Adipose tissue (tissue), 3 donors: ENCODE data around the gene HUS1. TPM values are rescaled to one million over a fixed set of nuclear protein-coding genes. Genes with fewer than 3 reads are reported as not detected.
"Not testable (repeated sequence)": the region's sequence is repeated elsewhere in the genome, so short reads cannot be mapped to it uniquely, and the experiment has no call there.

ENCODE experiments used
- H3K27ac ChIP-seq: one replicate; pipeline ENCODE4 v1.5.1; 2013; ENCODE audit warnings: low read depth, low read length
- whole genome bisulfite sequencing, 3 donors: extraction: QIAGEN DNeasy Blood & Tissue Kit; methylation state at CpG; one replicate each; pipeline ENCODE4 v1.1.7; 2013; 5-methylcytosine and 5-hydroxymethylcytosine counted together
- polyA plus RNA-seq, 3 donors: library from polyadenylated mRNA; stranded (reverse); fragments of 200-250 nt; gene quantifications; one replicate each; pipeline ENCODE4 v1.2.3, GENCODE V29; 2013
- donor health status: healthy with polysubstance abuse.
- donor health status: Bipolar disorder and iron deficiency.
- donor health status: healthy.

HUS1 gene
- polyA plus RNA-seq, 3 donors, result 9.1 to 12.6 (median 11.4) TPM

DNA sequence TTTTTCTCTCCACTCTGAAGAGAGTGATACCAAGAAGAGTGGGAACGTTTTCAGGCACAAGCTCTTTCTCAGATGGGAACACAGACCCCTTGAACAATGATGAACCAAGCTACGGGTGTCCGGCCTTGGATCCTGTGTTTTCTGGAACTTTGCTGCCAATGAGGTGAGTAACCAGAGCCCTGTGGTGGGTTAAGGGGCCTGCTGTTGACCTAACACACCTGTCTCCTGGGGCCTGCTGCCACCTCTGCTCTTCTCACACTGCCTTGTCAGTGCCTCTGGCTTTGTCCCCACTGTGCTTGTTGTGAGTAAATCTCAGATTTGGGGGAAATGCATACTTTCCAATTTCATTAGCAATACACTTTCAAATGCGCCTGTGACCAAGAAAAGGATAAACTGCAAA lies 29.7 kb downstream of the HUS1 start:
- H3K27ac ChIP-seq, result no peak overlapping the region
- WGBS, 3 donors, result 79 to 84% (median 83%) methylated on average over 4 of the region's 4 CpGs

- 72 to 79% (median 73%) methylated on average over 7 of the region's 7 CpGs for WGBS, 3 donors
- H3K27ac ChIP-seq, result no peak within 1 kb of the TSS
These were observed 31.1 kb downstream of the HUS1 start, which contains the start of gene PKD1L1 for GRCh38 chr7:47948141-47948790. TSS of gene PKD1L1 (minus strand) at chr7:47948466. CDS start at chr7:47948440, 26 bp downstream.

DNA sequence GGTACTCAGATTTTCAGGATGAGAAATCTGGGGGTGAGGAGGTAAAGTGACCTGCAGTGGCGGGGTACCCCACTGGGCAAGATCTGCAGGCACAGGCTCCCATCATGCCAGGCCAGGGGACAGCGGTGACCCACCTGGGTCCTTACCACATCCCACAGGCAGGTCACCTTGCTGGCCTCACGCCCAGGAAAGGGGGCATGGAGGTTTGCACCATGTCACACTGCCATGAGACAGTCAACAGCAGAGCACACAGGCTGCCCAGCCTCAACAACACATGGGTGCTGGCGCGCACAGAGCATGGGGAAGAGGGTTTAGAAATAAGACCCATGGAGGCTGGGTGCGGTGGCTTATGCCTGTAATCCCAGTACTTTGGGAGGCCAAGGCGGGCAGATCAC lies 32.1 kb downstream of the HUS1 start:
- 96 to 97% (median 97%) methylated on average over 7 of the region's 7 CpGs for WGBS, 3 donors
- no peak overlapping the region for H3K27ac ChIP-seq

GRCh38 chr7:47946581-47947354 lies 32.6 kb downstream of the HUS1 start:
- 50 to 78% (median 67%) methylated on average over 7 of the region's 7 CpGs for WGBS, 3 donors
- no peak overlapping the region for H3K27ac ChIP-seq

- 45 to 50% (median 47%) methylated on average over 8 of the region's 8 CpGs for WGBS, 3 donors
- H3K27ac ChIP-seq, result no peak overlapping the region
These were observed 34.0 kb downstream of the HUS1 start for GRCh38 chr7:47945261-47946015.

- 68 to 79% (median 78%) methylated on average over 12 of the region's 12 CpGs for WGBS, 3 donors
- H3K27ac ChIP-seq, result no peak overlapping the region
These were observed 34.7 kb downstream of the HUS1 start for GRCh38 chr7:47944536-47945260.

GRCh38 chr7:47943676-47944474 lies 35.5 kb downstream of the HUS1 start:
- no peak overlapping the region for H3K27ac ChIP-seq
- WGBS, 3 donors, result 80 to 85% (median 83%) methylated on average over 8 of the region's 8 CpGs

GRCh38 chr7:47942651-47943050 lies 36.8 kb downstream of the HUS1 start:
- WGBS, 3 donors, result 72 to 95% (median 83%) methylated on average over 10 of the region's 10 CpGs
- not testable (repeated sequence) for H3K27ac ChIP-seq

DNA sequence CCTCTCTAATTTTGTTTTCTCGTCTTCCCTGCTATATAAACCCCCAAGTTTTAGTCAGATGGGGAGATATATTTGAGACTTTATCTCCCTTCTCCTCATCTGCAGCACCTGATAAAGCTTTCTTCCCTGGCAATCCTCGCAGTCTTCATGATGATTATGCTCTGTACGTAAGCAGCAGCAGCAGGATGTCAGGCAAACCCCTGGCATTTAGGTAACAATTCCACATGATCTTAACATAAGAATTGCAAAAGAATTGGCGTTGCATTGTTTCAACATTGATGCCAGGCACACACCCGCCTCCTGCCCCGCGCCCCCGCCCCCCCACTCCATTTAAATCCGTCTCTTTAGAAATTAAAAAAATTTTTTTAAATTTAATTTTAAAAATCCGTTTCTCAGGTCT lies 37.3 kb downstream of the HUS1 start:
- WGBS, 3 donors, result 62 to 84% (median 66%) methylated on average over 10 of the region's 10 CpGs

GRCh38 chr7:47941136-47941844 lies 38.1 kb downstream of the HUS1 start:
- 46 to 77% (median 55%) methylated on average over 9 of the region's 9 CpGs for WGBS, 3 donors
- H3K27ac ChIP-seq, result no peak overlapping the region

More for the DNA sequence above, 37.3 kb downstream of the HUS1 start:
- no peak overlapping the region for H3K27ac ChIP-seq

- WGBS, 3 donors, result 69 to 74% (median 70%) methylated on average over 14 of the region's 14 CpGs
These were observed 39.1 kb downstream of the HUS1 start for GRCh38 chr7:47940088-47941013.

DNA sequence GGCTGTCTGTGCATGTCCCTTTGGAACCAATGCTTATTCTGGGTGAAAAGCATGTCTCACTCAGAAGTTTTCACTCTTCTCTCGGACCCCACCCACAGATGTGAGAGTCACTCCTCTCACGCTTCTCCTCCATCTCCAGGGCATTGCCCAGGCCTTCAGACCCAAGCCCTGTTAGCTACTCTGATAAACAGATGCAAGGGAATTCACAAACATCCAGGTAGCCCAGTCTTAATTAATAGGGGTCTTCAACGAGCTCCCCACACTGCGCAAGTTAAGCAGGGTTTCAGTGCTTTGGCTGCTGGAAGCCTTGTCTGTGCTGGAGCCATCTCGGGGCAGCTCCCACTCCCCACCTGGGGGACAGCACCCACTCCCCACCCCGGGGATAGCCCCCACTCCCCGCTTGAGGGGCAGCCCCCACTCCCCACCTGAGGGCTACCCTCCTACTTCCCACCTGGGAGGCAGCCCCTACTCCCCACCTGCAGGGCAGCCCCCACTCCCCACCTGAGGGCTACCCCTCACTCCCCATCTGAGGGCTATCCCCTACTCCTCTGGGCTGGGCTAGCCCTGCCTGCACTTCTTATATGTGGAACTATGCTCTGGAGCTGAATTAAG lies 39.9 kb downstream of the HUS1 start:
- H3K27ac ChIP-seq, result no peak overlapping the region
- WGBS, 3 donors, result 88 to 95% (median 94%) methylated on average over 7 of the region's 7 CpGs

More at GRCh38 chr7:47940088-47941013, 39.1 kb downstream of the HUS1 start:
- H3K27ac ChIP-seq, result no peak overlapping the region

DNA sequence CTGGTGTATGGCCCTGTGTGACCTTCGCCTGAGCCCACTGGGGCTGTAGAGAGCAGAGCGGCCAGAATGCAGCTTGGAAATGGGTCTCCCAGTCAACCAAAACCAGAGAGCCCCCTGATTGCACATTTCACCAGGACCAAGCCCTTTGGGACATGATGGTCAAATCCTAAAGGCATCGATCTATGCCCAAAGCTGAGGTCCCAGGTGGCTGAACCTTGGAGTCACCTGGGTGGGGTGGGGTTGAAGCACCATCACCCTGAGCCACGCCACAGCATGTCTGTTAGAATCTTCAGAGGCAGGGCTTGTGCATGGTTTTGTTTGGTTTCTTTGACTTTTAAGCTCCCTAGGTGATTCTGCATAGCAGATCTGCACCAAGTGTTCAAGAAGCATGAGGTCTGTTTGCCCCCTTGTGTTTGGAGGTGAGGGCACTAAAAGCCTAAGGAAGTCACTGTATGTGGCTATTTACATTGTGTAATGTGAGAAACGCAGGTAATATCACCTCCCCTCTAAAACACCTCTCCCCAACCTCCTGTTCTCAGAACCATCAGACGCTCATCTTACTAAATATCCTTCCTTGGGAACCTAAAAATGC lies 40.7 kb downstream of the HUS1 start:
- WGBS, 3 donors, result 86 to 91% (median 89%) methylated on average over 6 of the region's 6 CpGs

DNA sequence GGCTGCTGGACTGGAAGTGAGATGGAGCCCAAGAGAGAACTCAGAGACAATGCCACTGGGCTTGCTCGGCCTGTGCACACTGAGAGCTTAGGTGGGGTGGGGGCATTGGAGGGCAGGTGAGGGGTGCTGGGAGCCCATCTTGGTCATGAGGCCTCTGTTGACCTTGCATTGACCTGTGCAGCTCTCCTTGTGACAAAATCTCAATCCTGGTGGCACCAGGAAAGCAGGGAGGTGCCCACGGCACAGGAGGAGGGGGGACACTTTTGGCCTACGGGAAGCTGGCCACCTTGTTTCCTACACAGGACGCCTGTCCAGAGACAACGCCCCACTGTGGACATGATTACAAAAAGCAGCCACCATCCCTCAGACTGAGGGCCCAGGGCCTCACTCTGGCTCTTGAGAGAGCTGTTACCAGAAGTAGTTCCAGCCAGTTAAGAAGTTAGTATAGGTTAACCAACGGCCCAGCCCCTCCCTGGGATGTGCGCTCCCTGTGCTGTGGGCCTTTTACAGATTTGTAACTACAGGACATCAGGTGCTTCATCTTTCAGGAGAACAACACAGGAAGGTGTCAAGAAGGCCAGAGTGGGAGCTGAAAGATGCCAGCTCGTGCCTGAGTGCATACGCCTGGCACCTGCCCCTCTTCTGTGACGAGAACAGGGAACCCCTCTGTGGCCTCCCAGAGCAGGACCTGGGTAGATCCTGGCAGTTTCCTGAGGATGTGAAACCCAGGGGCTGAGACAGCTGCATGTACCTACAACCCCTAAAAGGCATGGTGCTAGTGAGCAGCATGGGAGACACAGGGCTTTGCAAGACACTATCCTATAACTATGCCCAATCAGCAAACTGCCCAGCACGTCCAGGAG lies 41.5 kb downstream of the HUS1 start:
- no peak overlapping the region for H3K27ac ChIP-seq

More for the DNA sequence above, 40.7 kb downstream of the HUS1 start:
- no peak overlapping the region for H3K27ac ChIP-seq

More for the DNA sequence above, 41.5 kb downstream of the HUS1 start:
- 88% methylated on average over 11 of the region's 11 CpGs for WGBS, 3 donors
